Measurements from ENCODE around the gene OLFML2B.

The OLFML2B gene

DNA sequence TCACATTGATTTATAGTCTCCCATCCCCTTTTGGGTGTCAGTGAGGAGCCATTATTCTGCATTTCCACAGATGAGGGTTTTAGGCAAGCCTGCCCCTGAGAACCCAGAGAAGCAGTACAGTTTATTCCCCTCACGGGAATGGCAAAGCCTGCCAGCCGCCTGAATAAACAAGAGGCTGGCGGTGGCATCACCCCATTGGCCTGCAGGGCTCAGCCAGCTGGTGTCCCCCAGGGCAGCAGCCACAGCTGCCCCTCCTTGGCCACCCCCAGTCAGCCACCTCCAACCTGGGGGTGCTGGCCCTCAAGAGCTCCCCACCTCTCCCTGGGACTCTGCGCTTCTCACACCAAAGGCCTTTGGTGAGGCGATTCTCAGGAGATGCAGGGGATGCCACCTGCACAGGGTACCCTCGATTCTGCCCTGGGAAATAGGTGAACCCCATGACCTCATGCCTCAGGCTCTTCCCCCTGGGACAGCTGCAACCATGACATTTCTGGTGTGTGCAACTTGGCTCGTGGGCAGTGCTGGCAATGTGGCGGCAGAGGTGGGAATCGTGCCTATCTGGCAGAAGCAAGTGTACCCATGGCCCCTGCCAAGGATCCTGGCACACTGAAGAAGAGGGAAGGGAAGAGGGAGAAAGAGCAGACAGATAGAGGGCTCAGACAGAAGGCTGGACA, 14.0 kb downstream of the OLFML2B start:
- H3K4me1 Mint-ChIP-seq (ENCODE audit: low read depth), result peaks cover under 1% of the 10 kb centered on the region
- H3K27ac Mint-ChIP-seq, result no peak overlapping the region
- H3K9me3 Mint-ChIP-seq, result peaks cover 10% of the 10 kb centered on the region
- DNase-seq (ENCODE audit: low spot score), result no peak
- no peak overlapping the region for H3K4me3 Mint-ChIP-seq
- no peaks in the 10 kb centered on the region for H3K36me3 Mint-ChIP-seq (ENCODE audit: low read depth)
- H3K27me3 Mint-ChIP-seq (ENCODE audit: low read depth), result peaks cover 4% of the 10 kb centered on the region

DNA sequence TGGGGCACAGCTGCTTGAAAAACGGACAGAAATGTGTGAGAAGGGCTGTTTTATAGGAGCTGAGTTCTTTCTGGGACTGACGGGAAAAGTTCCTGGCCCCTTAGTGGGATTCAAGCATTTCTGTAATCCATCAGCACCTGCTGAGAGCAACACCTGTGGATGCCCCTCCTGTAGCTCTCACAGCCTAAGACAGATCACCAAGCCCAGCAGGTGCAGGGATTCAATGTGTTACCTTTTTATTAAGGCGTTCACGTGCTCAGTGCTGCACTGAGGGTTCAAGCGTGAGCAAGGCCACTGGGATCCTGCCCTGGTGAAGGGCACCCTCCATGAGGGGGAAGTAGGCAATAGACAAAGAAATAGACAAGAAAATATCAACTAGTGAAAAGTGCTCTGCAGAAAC, 14.9 kb downstream of the OLFML2B start:
- Mint-ChIP-seq H3K9me3 (peaks cover 9% of the 10 kb centered on the region), H3K27me3 (ENCODE audit: low read depth) (no peaks in the 10 kb centered on the region), H3K4me1 (ENCODE audit: low read depth) (peaks cover 3% of the 10 kb centered on the region), H3K36me3 (ENCODE audit: low read depth) (no peaks in the 10 kb centered on the region), H3K27ac (no peak overlapping the region), H3K4me3 (no peak overlapping the region)
- no peak for DNase-seq (ENCODE audit: low spot score)

DNA sequence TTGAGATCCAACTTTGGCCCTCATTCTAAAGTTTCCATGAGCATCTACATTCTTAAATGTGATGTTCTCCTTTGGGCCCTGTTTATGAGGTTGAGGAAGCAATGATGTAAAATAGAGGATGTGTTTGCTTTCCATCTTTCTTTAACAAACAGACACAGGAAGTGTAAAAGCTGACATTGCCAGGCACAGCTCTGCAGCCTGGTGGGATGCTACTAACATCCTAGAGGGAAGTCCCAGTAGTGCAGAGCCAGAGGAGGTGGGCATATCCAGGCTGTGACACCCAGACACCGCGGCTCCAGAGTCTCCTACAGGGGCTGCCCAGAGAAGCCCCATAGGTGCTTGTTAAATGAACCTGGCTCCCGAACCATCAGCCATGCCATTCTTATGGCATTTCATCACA, 16.2 kb downstream of the OLFML2B start:
- no peaks in the 10 kb centered on the region for H3K9me3 Mint-ChIP-seq
- H3K4me1 Mint-ChIP-seq (ENCODE audit: low read depth), result peaks cover 3% of the 10 kb centered on the region

GRCh38 chr1:162006081-162006480, 17.6 kb downstream of the OLFML2B start:
- Mint-ChIP-seq H3K4me1 (ENCODE audit: low read depth) (peaks cover 3% of the 10 kb centered on the region), H3K27ac (no peak overlapping the region), H3K4me3 (no peak overlapping the region), H3K36me3 (ENCODE audit: low read depth) (no peaks in the 10 kb centered on the region), H3K27me3 (ENCODE audit: low read depth) (no peaks in the 10 kb centered on the region), H3K9me3 (no peaks in the 10 kb centered on the region)
- DNase-seq (ENCODE audit: low spot score), result no peak

More for the DNA sequence above, 16.2 kb downstream of the OLFML2B start:
- H3K4me3 Mint-ChIP-seq, result no peak overlapping the region
- no peaks in the 10 kb centered on the region for H3K36me3 Mint-ChIP-seq (ENCODE audit: low read depth)
- no peak for DNase-seq (ENCODE audit: low spot score)
- no peak overlapping the region for H3K27ac Mint-ChIP-seq
- no peaks in the 10 kb centered on the region for H3K27me3 Mint-ChIP-seq (ENCODE audit: low read depth)

DNA sequence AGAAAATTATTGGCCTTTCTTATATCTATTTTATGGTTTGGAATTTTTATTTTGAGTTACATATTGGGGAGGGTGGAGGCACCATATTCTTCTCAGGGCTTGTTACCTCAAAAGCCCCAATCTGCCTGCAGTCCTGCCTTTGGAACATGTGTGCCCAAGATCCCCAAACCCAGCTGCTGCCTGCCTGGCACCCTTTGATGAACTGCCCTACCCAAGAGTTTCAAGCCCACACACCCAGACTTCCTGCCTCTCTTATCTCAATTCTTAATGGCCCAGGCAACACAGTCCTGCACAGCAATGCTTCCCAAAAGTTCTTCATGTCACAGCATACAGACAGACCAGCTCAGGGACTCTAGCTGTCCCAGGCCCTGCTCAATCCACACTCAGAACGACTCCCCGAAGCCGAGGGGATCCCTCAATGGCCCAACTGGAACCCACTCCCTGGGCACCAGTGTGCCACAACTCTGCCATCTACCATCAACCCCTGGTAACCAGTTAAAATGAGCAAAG, 19.2 kb downstream of the OLFML2B start:
- H3K27ac Mint-ChIP-seq, result no peak overlapping the region
- H3K9me3 Mint-ChIP-seq, result no peaks in the 10 kb centered on the region
- no peak overlapping the region for H3K4me3 Mint-ChIP-seq
- no peaks in the 10 kb centered on the region for H3K36me3 Mint-ChIP-seq (ENCODE audit: low read depth)
- no peak for DNase-seq (ENCODE audit: low spot score)
- peaks cover 3% of the 10 kb centered on the region for H3K4me1 Mint-ChIP-seq (ENCODE audit: low read depth)
- H3K27me3 Mint-ChIP-seq (ENCODE audit: low read depth), result no peaks in the 10 kb centered on the region

- Mint-ChIP-seq H3K36me3 (ENCODE audit: low read depth) (no peaks in the 10 kb centered on the region), H3K27me3 (ENCODE audit: low read depth) (no peaks in the 10 kb centered on the region), H3K9me3 (no peaks in the 10 kb centered on the region), H3K4me3 (no peak overlapping the region), H3K27ac (no peak overlapping the region), H3K4me1 (ENCODE audit: low read depth) (peaks cover 3% of the 10 kb centered on the region)
- no peak for DNase-seq (ENCODE audit: low spot score)
These were observed 19.8 kb downstream of the OLFML2B start for GRCh38 chr1:162003830-162004215.

GRCh38 chr1:162003061-162003829, 20.4 kb downstream of the OLFML2B start:
- Mint-ChIP-seq H3K4me3 (no peak overlapping the region), H3K4me1 (ENCODE audit: low read depth) (peaks cover 3% of the 10 kb centered on the region), H3K9me3 (no peaks in the 10 kb centered on the region), H3K36me3 (ENCODE audit: low read depth) (no peaks in the 10 kb centered on the region), H3K27ac (no peak overlapping the region), H3K27me3 (ENCODE audit: low read depth) (no peaks in the 10 kb centered on the region)
- DNase-seq (ENCODE audit: low spot score), result no peak

DNA sequence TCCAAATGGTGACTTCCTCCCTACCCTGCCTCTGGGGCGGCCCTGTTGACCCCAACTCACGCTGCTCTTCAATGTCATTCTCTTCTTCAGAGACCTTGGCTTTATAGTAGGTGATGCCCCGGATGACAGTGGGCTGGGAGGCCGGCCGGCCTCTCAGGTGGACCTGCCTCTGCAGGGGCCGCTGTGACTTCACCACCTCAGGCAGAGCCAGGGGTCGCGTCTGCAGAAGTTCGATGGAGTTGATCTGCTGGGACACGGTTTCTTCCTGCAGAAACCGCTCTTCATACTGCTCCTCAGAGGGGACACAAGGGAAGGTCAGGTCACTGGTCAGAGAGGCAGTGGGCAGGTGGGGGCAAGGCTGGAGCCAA, 23.6 kb downstream of the OLFML2B start:
- Mint-ChIP-seq H3K4me1 (ENCODE audit: low read depth) (peaks cover 3% of the 10 kb centered on the region), H3K27ac (no peak overlapping the region), H3K36me3 (ENCODE audit: low read depth) (no peaks in the 10 kb centered on the region), H3K9me3 (no peaks in the 10 kb centered on the region), H3K27me3 (ENCODE audit: low read depth) (no peaks in the 10 kb centered on the region), H3K4me3 (no peak overlapping the region)
- DNase-seq (ENCODE audit: low spot score), result no peak

DNA sequence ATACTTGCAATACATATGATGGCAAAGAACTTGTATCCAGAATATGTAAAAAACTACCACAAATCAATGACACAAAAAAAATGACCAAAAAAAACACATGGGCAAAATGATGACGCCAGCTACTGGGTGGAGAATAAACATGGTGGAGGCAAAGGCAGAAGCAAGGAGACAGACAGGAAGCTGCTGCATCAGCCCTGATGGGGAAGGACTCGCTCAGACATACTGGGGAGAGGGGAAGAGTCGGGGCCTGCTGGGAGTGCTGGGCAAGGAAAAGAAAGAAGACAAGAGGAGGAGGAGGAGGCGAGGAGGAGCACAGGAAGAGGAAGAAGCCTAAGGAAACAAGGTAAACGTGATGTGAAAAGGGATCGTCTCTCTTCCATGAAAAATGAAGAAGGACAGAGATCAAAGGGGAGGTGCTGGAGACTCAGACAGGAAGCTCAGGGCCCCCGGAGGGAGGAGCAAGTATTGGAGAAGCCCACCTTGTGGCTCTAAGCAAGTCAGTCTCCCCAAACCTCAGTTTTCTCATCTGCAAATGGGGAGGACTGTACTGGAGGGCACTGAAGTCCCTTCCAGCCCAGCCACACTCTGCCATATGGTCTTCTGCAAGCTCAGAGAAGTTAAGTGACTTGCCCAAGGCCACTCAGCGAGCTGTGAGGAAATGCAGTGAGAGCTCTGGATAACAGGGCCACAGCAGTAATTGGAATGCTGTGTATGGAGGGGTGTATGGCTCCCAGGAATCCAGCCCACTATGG, 24.2 kb downstream of the OLFML2B start:
- Mint-ChIP-seq H3K27ac (no peak overlapping the region), H3K4me3 (no peak overlapping the region), H3K4me1 (ENCODE audit: low read depth) (peaks cover under 1% of the 10 kb centered on the region), H3K27me3 (ENCODE audit: low read depth) (no peaks in the 10 kb centered on the region), H3K9me3 (no peaks in the 10 kb centered on the region), H3K36me3 (ENCODE audit: low read depth) (no peaks in the 10 kb centered on the region)
- DNase-seq (ENCODE audit: low spot score), result no peak

DNA sequence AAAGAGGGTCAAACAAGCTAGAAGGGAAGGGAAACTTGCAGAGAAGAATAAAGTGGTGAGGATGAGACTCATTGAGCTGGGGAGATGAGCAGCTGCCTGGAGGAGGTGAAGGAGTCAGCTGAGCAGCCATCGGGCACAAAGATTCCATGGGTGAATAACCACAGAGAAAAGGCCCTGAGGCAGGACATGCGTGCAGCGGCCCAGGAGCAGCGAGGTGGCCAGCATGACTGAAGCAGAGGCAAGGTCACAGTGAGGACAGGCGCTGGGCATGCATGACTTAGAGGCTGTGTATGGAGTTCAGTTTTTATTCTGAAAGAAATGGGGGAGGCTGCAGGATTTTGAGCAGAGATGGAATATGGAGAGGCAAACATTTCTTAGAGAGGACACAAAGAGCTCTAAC, 24.9 kb downstream of the OLFML2B start:
- Mint-ChIP-seq H3K27ac (no peak overlapping the region), H3K27me3 (ENCODE audit: low read depth) (no peaks in the 10 kb centered on the region), H3K9me3 (no peaks in the 10 kb centered on the region), H3K36me3 (ENCODE audit: low read depth) (no peaks in the 10 kb centered on the region), H3K4me3 (no peak overlapping the region), H3K4me1 (ENCODE audit: low read depth) (no peaks in the 10 kb centered on the region)
- DNase-seq (ENCODE audit: low spot score), result no peak

- no peaks in the 10 kb centered on the region for H3K4me1 Mint-ChIP-seq (ENCODE audit: low read depth)
These were observed 26.5 kb downstream of the OLFML2B start for GRCh38 chr1:161997152-161997551.

GRCh38 chr1:161994175-161994668, 29.4 kb downstream of the OLFML2B start:
- H3K36me3 Mint-ChIP-seq (ENCODE audit: low read depth), result no peaks in the 10 kb centered on the region
- no peak for DNase-seq (ENCODE audit: low spot score)

More at GRCh38 chr1:161997152-161997551, 26.5 kb downstream of the OLFML2B start:
- Mint-ChIP-seq H3K9me3 (no peaks in the 10 kb centered on the region), H3K4me3 (no peak overlapping the region), H3K36me3 (ENCODE audit: low read depth) (no peaks in the 10 kb centered on the region), H3K27me3 (ENCODE audit: low read depth) (no peaks in the 10 kb centered on the region), H3K27ac (no peak overlapping the region)
- no peak for DNase-seq (ENCODE audit: low spot score)

DNA sequence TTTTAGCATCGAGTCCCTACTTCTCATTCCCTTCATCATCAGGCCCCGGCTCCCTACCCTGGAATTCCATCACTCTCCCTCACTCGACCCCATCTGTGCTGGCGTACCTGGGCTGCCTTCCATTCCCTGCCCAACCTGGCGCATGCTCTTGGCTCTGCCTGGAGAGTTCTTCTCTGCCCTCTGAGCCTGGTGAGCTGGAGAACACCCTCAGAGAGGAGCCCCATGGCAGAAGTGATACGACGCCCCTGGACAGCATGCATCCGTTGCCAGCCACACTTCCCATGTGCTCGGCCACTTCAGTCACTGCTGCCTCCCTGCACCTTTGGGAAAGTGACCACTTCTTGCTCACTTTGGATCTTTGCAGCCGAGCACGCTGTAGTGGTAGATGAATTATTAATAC, 30.1 kb downstream of the OLFML2B start:
- Mint-ChIP-seq H3K9me3 (no peaks in the 10 kb centered on the region), H3K36me3 (ENCODE audit: low read depth) (no peaks in the 10 kb centered on the region)
- DNase-seq (ENCODE audit: low spot score), result no peak

More at GRCh38 chr1:161994175-161994668, 29.4 kb downstream of the OLFML2B start:
- Mint-ChIP-seq H3K9me3 (no peaks in the 10 kb centered on the region), H3K27ac (no peak overlapping the region), H3K4me1 (ENCODE audit: low read depth) (no peaks in the 10 kb centered on the region), H3K27me3 (ENCODE audit: low read depth) (peaks cover 2% of the 10 kb centered on the region), H3K4me3 (no peak overlapping the region)

DNA sequence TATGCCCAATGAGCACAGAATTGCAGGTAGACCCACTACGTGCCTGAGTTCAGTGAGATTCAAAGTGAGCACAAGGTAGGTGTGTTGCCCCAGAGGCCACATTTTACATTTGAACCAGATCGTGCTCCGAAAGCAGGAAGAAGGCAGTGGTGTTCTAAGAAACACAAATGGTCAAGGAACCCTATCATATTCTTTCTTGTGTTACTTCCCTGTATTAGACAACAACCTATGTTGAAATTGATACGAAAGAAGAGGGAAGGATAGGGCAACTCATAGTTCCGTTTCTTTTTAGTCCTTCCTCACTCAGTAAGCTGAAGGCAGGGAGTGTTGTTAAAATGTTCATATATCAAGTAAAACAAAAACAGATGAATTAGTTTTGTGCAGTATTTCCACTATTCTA, 33.9 kb downstream of the OLFML2B start:
- DNase-seq (ENCODE audit: low spot score), result no peak
- H3K4me1 Mint-ChIP-seq (ENCODE audit: low read depth), result no peaks in the 10 kb centered on the region
- H3K36me3 Mint-ChIP-seq (ENCODE audit: low read depth), result no peaks in the 10 kb centered on the region
- H3K27ac Mint-ChIP-seq, result no peak overlapping the region
- peaks cover 7% of the 10 kb centered on the region for H3K9me3 Mint-ChIP-seq
- H3K4me3 Mint-ChIP-seq, result no peak overlapping the region
- peaks cover 5% of the 10 kb centered on the region for H3K27me3 Mint-ChIP-seq (ENCODE audit: low read depth)

More for the DNA sequence above, 30.1 kb downstream of the OLFML2B start:
- H3K27me3 Mint-ChIP-seq (ENCODE audit: low read depth), result peaks cover 5% of the 10 kb centered on the region
- H3K27ac Mint-ChIP-seq, result no peak overlapping the region
- no peaks in the 10 kb centered on the region for H3K4me1 Mint-ChIP-seq (ENCODE audit: low read depth)
- H3K4me3 Mint-ChIP-seq, result no peak overlapping the region
